ENCODE data around the gene ATXN1. TPM values are rescaled to one million over a fixed set of nuclear protein-coding genes. Genes with fewer than 3 reads are reported as not detected.

The ATXN1 gene
- total RNA-seq, 1 experiment from 2014 or later = 35.4 TPM

DNA sequence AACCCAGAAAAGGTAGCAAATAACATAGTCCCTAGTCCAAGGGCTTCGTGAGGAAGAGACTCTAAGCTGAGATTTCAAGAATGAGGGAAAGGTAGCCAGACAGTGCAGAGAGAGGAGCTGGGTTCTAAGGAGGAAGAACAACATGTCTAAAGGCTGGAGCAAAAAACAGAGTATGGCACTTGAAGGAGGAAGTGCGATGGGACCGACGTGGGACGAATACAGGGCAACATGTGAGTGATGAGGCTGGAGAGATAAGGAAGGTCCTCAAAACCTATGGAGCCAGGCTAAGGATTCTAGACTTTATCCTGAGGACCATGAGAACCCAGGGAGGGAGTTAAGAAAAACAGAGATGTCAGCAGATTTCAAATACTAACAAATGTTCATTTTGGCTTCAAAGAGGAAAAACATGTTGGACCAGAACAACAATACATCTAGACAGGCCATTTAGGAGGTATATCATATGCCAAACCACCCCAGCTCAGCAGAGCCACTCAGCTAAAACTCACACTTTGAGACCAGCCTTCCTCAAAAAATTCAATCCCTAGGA is 17.5 kb downstream of the ATXN1 start:
- DNase-seq (ENCODE audit: low read depth) = no peak

DNA sequence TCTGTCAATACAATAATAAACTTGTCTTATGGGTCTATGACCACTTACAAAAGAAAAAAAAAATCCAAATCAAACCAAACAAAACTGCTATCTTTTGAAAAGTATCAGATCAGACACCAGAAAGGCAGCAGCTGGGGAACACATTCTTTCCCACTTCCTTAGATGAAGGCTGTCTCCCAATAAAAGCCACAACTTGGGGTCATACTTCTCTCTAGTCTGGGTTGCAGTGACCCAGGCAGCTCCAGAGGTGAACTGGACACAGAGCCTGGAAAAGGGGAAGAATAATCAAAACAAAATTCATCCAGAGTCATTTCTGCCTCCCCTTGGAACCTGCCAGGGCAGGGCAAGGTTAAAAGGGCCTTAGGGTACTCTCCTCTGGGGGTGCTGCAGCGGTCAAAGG is 19.1 kb downstream of the ATXN1 start:
- DNase-seq (ENCODE audit: low read depth) = peak; percentile 70

DNA sequence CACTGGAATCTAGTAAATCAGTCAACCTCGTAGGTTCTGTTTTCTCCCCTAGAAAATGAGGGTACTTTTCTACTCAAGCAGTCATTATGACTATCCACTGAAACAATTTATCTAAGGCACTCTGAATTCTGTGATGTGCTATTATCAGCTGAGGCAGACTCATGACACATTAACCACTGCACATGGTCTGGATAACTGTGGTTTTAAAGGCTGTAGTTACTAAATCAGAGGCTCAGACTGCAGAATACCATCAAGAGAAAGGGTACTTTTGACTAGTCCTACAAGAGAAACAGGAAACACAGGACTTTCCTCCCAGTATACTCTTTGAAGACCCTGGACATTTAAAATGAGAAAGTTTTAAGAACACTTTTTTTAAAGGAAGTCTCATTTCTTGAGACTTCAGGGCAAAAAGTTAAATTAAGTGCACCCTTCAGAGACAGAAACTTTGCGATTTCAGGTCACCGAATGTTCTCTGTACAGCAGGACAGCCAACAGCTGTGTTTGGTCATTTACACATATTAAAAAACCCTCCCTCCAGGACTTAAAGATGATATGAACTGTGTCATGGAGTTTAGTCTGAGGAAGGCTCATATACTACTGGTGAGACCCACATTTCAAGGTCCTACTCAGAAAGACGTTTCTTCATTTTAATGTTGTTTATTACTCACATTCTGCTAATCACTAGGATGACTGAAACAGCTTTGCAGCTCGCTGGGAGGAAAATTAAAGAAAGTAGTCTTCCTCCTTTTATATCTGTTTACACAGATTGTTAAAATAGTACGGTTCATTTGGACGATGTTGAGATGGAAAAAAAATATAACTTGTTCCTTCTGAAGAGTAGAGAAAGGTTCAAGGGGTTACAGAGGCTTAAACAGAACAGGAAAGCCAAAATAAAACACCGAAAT is 19.9 kb downstream of the ATXN1 start:
- DNase-seq (ENCODE audit: low read depth) = peak; percentile 99

DNA sequence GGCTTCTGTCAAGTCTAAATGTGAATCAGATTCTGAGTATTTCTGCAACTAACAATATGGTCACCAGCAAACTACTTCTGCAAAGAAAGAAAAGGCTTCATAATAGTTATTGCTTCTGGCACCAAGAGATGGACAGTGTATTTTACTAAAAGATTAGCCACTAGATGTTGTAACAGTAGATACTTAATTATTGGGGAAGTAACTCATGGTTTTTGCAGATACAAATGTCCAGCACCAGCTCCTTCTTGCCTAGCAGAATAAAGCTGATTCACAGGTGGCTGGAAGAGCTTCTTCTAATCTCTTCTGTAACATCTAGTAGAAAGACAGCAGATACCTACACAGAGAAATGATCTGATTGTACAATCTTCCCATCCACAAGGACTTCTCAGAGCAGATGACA is 21.2 kb downstream of the ATXN1 start:
- no peak for DNase-seq (ENCODE audit: low read depth)

DNA sequence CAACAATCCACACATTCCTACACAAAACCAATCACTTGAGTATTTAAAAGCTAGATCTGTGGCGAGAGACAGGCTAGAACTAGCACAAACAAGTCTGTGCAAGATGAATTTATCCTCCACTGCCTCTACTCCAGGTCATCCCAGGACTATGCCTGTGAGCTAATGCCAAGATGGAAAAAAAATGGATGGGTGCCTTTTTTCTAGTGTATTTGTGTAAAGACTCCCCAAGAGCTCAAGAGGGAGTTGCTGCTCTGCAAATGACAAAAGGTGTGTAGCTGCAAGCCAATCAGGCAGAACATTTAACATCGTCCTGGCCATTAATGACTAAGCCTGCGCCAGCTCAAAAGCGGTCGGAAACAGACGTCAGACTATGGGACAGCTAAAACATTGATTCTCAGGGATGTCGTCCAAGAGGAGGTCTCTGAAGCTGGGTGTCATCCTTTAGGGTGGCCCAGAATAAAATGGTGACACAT is 21.9 kb downstream of the ATXN1 start:
- peak; percentile 84 for DNase-seq (ENCODE audit: low read depth)

DNA sequence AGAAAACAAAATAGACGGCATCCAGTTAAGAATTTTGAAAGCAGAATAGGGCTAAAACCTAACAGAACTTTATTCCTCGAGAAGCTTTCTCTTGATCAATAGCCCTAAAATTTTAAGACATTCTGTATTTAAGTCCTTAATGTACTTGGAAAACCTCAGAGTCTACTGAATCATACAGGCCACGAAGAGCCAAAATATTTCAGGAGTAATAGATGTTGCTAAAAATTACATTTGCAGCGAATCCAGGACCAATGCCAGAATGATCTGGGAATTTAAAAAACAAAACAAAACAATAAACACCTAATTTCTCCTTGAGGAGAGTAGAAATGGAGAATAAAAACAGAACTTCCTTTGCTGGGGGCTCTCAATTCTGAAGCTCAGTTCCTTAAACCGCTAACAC is 23.3 kb downstream of the ATXN1 start:
- DNase-seq (ENCODE audit: low read depth) = no peak

DNA sequence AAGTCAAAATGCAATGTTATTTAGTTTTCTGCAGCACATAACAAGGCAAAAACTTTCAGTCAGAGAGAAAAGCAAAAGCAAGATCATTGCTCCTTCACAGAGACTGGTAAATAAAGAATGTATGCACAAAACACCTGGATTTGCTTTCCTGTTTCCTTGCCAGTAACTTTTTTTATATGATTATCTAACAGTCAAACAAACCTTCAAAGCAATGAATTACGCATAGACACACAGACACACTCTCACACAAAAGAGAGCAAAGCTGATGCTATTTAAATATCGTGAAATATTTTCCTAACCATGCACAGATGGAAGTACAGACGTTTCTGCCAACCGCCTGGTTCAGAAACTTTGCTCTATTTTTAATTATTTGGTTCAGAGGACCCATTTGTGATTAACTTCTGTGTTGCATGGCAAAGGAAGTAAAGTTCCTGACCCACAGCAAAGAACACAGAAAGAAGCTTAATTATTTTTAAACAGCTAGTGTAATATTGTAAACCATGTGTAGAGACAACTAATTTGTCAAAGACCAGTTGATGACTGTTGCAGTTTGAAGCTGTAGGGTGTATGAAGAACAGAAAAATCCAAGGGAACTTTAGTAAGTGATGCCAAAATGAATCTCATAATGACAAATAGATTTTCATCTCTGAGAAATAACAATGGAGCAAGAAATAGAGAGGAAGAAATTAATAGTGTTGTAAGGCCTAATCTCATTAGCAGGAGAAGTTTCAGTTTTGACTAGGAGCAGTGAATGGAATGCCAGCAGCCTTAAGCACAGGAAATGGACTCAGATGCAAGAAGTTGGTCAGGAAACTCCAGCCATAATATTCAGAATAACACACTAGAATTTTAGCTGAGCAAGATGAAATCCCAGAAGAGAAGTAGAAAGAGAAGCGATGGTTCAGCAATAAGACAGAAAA is 24.1 kb downstream of the ATXN1 start:
- DNase-seq (ENCODE audit: low read depth) = peak; percentile 75

DNA sequence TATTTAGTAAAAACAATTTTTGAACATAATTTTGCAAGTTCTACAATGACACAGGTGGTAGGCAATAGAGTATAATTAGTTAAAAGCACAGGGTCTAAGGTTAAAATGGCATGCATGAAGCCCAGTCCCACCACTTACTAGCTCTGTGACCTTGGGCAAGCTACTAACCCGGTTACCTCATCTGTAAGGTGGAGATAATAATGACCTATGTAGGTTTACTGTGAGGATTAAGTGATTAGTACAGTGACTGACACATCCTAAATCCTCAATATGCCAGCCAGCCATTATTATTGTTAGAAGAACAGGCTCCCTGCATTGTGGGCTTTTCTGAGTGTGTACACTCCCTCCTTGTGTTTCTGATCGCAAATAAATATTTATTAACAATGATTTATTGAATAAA is 26.2 kb downstream of the ATXN1 start:
- DNase-seq (ENCODE audit: low read depth) = no peak

DNA sequence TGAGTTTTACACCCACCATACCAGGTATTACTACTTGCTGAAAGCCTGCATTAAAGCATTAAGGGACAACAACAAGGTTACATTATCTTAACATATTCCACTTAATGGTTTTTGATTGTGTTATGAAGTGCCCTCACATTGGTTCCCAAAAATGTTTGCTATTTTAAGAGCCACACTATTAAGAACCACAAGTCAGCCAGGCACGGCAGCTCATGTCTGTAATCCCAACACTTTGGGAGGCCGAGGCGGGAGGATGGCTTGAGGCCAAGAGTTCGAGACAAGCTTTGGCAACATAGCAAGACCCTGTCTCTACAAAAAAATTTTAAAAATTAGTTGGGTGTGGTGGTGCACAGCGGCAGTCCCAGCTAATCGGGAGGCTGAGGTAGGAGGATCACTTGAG is 28.2 kb downstream of the ATXN1 start:
- DNase-seq (ENCODE audit: low read depth) = peak; percentile 55

DNA sequence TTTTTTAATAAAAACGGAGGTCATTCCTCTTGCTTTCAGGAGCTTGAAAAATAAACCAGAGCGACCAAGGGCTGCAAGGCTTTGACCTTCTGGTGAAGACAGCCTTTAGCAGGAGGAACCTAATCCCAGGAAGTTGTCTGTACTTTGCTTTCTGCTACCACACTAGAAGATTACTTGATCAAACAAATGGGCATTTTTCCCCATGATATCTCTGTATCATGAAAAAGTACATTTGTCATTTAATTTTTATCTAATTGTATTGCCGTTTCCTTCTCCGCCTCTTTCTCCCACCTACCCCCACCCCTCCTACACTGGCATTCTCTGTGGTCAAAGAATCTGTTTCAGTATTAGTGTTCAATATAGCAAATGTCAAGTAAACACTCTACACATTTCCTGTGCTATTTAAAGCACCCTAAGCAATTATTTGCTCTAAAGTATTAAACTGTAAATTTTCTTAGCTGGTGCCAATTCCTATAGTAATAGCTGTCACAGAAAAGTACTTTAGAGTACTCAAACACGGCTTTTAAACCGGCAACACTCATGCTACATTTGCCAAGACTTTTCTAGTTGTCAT is 29.7 kb downstream of the ATXN1 start:
- no peak for DNase-seq (ENCODE audit: low read depth)

DNA sequence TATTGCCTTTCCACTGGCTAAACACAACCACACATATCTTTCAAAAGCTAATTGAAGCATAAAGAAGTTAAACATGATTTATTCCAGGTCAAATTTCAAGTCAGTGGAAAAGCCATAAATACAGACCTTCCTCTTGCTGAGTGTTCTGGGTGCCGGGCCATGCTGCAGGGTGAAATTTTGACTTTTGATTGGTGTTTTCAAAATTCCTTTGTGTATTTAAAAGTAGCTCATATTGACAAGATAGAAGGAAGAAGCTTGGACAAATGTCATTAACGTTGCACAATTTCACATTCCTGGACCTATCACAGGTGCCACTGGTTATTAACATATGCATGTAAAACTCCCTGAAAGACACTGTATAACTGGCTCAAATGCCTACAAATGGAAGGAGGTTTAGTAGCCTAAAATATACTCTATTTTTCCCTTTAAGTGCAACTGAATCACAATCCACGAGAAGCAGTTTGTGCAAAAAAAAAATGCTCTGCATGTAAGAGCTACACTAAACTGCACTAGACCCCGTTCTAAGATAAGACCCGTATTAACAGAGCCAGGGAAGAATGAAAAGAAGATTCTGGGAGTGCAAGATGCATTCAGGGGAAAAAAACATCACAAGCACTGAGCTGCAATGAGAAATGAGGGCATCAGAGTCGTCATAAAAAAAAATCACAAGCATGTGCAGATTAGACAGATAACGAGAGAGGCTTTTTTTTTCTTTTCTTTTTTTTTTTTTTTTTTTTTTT is 30.4 kb downstream of the ATXN1 start:
- peak; percentile 65 for DNase-seq (ENCODE audit: low read depth)

DNA sequence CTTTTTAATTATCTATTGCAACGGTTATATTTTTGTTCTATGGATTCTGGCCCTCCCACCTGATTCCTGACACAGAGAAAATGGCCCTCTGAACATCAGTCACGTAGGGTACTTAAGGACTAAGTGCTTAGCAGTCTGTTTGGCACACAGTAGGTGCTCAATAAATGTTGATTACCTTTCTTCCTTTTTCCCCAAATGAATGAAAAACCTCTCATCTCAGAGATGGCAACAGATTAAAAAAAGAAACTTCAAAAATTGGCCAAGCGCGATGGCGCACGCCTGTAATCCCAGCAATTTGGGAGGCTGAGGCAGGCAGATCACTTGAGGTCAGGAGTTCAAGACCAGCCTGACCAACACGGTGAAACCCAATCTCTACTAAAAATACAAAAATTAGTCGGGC is 31.5 kb downstream of the ATXN1 start:
- no peak for DNase-seq (ENCODE audit: low read depth)

DNA sequence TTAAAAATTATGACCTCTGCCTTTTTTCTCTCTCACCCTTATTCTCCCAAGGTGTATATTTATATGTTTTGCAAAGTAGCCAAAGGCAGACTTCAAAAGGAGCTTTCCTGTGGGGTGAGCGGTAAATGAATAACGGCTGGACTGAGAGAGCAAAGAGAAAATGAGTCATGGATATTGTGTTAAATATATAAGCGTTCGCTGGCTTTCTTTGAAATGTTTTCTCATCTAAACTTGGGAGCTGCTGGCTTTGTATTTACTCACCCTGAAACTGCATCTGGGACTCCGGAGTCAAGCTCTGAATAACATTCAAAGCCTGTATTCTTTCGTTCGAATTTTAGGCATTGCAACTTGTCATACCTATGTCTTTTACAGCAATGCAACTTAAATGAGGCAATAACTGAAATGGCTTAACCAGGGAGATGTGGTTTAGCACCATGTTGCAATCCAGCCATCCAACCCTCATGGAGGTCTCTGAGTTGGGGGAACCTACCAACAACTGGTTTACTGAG is 32.0 kb downstream of the ATXN1 start:
- DNase-seq (ENCODE audit: low read depth) = peak; percentile 88

DNA sequence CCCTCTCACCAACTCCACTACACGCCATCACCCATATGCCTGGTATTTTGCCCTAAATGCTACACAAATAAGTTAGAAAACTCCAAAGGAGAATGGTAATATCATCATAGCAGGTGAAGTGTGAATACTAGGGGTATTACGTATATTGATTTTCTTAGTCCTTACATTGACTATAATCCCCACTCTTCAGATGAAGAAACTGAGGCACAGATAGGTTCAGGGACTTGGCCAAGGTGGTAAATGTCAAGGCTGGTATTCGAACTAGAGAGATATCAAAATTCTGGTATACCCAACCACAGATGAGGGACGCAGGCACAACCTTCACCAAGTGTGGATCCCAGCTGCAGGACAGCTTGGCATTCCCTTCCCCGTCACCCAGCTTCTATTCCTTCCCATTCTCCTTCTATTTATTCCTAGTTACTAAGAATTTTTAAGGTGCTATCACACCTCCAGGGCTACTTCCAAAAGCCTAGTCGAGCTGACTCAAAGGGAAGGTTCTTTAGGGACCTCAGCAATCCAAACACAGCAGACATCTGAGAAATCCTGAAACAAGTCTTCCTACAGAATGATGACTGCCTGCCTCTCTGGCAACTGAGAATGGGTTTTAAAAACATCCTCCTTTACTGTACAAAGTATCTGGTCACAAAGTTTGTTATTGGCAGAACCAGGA is 32.6 kb downstream of the ATXN1 start:
- no peak for DNase-seq (ENCODE audit: low read depth)

DNA sequence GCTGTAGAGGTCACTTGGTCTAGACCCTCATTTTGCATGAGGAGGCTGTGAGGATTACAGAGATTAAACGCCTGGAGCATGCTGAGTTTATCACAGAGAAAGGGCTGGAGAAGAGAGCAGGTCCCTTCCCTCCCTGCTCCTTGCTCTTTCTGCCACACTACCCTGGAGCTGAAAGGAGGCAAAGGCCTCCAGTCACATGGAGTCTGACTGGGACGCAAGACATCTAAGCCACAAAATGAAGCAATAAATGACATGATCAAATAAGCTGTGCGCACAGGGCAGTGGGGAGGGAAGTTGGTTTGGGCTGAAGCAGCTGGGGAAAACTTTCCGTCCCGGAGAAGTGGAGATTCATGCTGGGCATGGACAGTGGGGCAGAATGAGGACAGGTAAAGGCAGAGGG is 33.3 kb downstream of the ATXN1 start:
- peak; percentile 57 for DNase-seq (ENCODE audit: low read depth)

DNA sequence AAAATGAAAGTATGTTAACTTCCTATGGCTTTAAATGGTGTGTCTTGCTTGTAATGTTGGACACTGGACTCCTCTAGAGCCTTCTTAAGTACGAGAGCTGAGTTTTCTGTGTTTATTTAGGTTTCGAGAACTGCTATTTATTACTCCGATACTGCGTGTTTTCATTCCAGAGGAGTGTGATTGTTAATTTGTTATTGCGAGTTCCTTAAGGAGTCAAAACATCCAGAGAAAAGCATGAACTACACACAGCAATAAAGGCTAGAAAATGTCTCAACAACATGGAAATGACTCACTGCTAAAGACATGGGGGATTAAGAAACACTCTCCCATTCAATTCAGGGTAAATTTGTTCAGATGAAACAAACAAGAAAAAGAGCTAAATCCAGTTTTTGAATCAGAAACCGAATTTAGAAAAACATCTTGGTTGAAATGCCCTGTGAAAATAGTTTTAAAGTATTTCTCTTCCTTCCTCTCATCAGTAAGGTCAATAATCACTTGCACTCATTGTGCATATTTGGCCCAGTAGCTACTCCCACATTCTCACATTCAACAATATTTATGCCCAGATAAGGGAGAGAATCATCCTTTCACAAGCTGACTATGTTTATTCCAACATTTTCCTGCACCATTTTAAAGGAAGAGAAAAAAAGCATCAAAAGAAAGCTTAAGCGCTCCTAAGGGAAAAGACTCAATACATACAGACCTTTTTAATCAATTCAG is 36.0 kb downstream of the ATXN1 start:
- DNase-seq (ENCODE audit: low read depth) = peak; percentile 82

DNA sequence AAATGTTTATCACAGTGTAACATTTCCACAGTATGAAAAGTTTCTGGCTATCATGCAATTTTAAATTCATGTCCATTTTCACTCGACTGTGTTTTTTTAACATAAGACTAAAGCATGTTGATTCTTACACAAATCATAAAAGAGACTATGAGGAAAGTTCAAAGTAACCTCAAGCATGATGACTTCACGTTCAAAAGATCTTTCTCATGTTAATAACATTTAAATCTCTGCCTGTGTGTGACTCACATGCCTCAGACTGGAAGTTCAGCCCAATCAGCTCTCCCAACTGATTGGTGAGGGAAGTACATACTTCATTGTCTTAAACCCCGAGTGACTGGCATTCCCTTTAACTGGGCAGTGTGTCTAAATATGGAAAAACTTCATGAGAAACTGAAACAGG is 37.4 kb downstream of the ATXN1 start:
- peak; percentile 99 for DNase-seq (ENCODE audit: low read depth)

DNA sequence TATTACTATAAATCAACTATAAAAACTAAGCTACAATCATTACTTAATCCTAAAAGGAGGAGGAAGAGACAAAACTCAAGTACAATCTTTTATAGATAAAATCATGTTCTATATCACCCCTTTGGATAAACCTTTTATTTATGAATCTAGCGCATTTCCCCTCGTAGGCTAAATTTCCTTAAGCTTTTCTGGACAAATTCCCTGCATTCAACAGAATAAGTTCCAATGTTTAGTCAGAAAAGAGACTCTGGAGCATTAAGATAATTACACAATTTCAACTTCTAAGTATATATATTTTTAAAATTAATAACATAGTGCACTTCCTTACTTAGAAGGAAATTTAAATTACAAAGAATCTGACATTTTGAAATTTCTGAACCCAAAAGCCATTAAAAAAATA is 37.9 kb downstream of the ATXN1 start:
- DNase-seq (ENCODE audit: low read depth) = no peak

DNA sequence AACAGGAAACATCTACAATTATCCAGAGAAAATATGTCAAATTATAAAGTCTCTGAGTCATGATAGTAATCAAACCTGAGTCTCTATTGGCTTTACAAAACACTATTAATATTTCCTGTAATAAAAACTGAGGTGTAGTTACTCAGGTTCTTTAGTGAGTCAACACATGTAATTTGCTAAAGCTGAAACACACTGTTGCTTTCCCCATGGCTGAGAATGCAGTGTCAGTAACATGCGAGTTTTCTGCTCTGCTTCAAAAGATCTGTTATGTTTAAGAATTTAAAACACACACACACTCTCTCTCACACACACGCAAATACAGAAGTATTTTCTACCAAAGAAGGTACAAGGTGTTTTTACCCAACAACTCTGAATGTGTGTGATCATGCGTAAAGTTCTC is 38.6 kb downstream of the ATXN1 start:
- no peak for DNase-seq (ENCODE audit: low read depth)

DNA sequence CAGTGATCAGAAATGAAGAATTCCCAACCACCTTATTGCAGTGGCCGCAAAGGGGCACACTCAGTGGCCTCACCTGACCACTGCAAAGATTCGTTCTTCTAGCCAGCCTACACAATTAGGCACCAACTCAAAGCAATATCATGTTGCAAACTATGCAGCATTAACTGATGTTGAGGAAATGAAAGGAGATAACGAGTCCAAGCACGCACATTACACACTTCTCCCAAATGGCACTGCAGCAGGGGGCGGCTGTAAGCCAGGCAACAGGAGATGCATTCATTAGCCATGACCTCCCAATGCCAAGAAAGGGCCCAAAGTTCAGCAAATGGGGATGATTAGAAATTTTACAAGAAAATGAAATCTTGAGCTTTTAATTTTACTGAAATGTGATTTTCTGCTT is 39.3 kb downstream of the ATXN1 start:
- no peak for DNase-seq (ENCODE audit: low read depth)
